Gastroesophageal sphincter (tissue), 4 donors: ENCODE results near the gene MRPL12. TPM values are rescaled to one million over a fixed set of nuclear protein-coding genes. Genes with fewer than 3 reads are reported as not detected.

Experiments used
- ATAC-seq: fragments of 150-250 bp; one replicate; pipeline ENCODE4 v1.9.1; 2016; ENCODE audit warnings: mild to moderate bottlenecking, moderate library complexity
- H3K27ac ChIP-seq, 4 donors: fragments of 200-600 bp; sonication (generic) in 3 of 4; 1 replicate in 3 of 4; 2 replicates in 1 of 4; pipeline ENCODE4 v1.5.1; 2016 to 2019
- H3K27me3 ChIP-seq: fragments of 200-600 bp; sonication (generic); one replicate; pipeline ENCODE4 v1.5.1; 2019
- H3K36me3 ChIP-seq, 2 donors: fragments of 200-600 bp; sonication (generic); one replicate each; pipeline ENCODE4 v1.5.1; 2019; ENCODE audit warnings: control low read depth in 1 of 2
- H3K4me1 ChIP-seq, 3 donors: fragments of 200-600 bp; sonication (generic); 1 replicate in 2 of 3; 2 replicates in 1 of 3; pipeline ENCODE4 v1.5.1; 2016 to 2019; ENCODE audit warnings: control low read depth in 2 of 3
- H3K4me3 ChIP-seq, 2 donors: fragments of 200-600 bp; sonication (generic); one replicate each; pipeline ENCODE4 v1.5.1; 2019; ENCODE audit warnings: mild to moderate bottlenecking in 1 of 2, moderate library complexity in 1 of 2
- H3K9me3 ChIP-seq, 3 donors: fragments of 200-600 bp; sonication (generic); one replicate each; pipeline ENCODE4 v1.5.1; 2017 to 2019; ENCODE audit warnings: control low read depth in 2 of 3
- CTCF ChIP-seq, 4 experiments: fragments of 200-600 bp in 2 of 4; fragments of 450-650 bp in 2 of 4; sonication (generic) in 1 of 4; IDR thresholded peaks; one replicate each; pipeline ENCODE4 v1.5.1; 2017 to 2019; ENCODE audit warnings: antibody characterized with exemption in 4 of 4, mild to moderate bottlenecking in 2 of 4, moderate library complexity in 2 of 4
- EP300 ChIP-seq: sonication (generic); formaldehyde crosslinking; IDR thresholded peaks from one replicate; pipeline ENCODE4 v1.6.1; 2017; ENCODE audit warnings: antibody characterized with exemption, mild to moderate bottlenecking
- POLR2A ChIP-seq, 2 donors: fragments of 450-650 bp; IDR thresholded peaks; one replicate each; pipeline ENCODE4 v1.6.1; 2017; ENCODE audit warnings: antibody characterized with exemption in 2 of 2, mild to moderate bottlenecking in 2 of 2, moderate library complexity in 1 of 2
- POLR2AphosphoS5 ChIP-seq: sonication (generic); formaldehyde crosslinking; IDR thresholded peaks from one replicate; pipeline ENCODE4 v1.6.1; 2017; ENCODE audit warnings: antibody characterized with exemption
- WGBS, 2 donors: methylation state at CpG; one replicate each; pipeline ENCODE4 v1.1.5; 2018; ENCODE audit warnings: low coverage in 1 of 2; 5-methylcytosine and 5-hydroxymethylcytosine counted together
- total RNA-seq, 4 donors: library from RNA; depleted of rRNA; stranded (reverse); fragments of >200 nt; gene quantifications; one replicate each; pipeline ENCODE4 v1.1.0, GENCODE V29; 2016

The MRPL12 gene
- total RNA-seq, 4 donors from 2014 or later: 27.5 to 42.9 (median 29.3) TPM

GRCh38 chr17:81681672-81682071 lies 21.5 kb upstream of the MRPL12 start:
- TF ChIP-seq EP300 (no peak), CTCF (IDR thresholded peaks at IDR 0.05) (no peak), POLR2A (IDR thresholded peaks at IDR 0.05) (no peak), POLR2AphosphoS5 (no peak)
- WGBS, 2 donors: 78% methylated on average over 8 of the region's 17 CpGs; no CpG with 5 or more reads in 1 of the 2 donors
- no peak for ATAC-seq
- Histone ChIP-seq H3K9me3 (no peaks in the 10 kb centered on the region), H3K36me3 (peaks cover 0 to 40% of the 10 kb centered on the region in 2 donors), H3K4me3 (no peak overlapping the region), H3K27me3 (no peaks in the 10 kb centered on the region), H3K4me1 (peaks cover 0 to 45% (median 24%) of the 10 kb centered on the region in 3 donors), H3K27ac (no peak overlapping the region)

GRCh38 chr17:81682565-81683207 lies 20.5 kb upstream of the MRPL12 start:
- Histone ChIP-seq H3K9me3 (no peaks in the 10 kb centered on the region), H3K27ac (peak overlapping the region in 3 of 4 donors; percentile 87 to 88 (median 88)), H3K36me3 (peaks cover 0 to 50% of the 10 kb centered on the region in 2 donors), H3K4me1 (peaks cover 0 to 52% (median 24%) of the 10 kb centered on the region in 3 donors), H3K27me3 (no peaks in the 10 kb centered on the region), H3K4me3 (peak overlapping the region; percentile 88 to 95)
- WGBS, 2 donors: 0 to 22% methylated on average over 3 to 10 of the region's 19 CpGs
- TF ChIP-seq EP300: no peak
- no peak for TF ChIP-seq POLR2AphosphoS5
- no peak for TF ChIP-seq CTCF (IDR thresholded peaks at IDR 0.05)
- no peak for TF ChIP-seq POLR2A (IDR thresholded peaks at IDR 0.05)
- ATAC-seq: no peak

GRCh38 chr17:81683208-81683583 lies 20.0 kb upstream of the MRPL12 start:
- H3K27ac ChIP-seq: peak overlapping the region; percentile 35 to 88 (median 88)
- H3K4me3 ChIP-seq: peak overlapping the region; percentile 88 to 95
- H3K36me3 ChIP-seq: peaks cover 0 to 55% of the 10 kb centered on the region in 2 donors
- H3K4me1 ChIP-seq: peaks cover 0 to 52% (median 24%) of the 10 kb centered on the region in 3 donors
- TF ChIP-seq POLR2AphosphoS5 (no peak), CTCF (IDR thresholded peaks at IDR 0.05) (no peak), POLR2A (IDR thresholded peaks at IDR 0.05) (no peak), EP300 (no peak)
- peak; percentile 17 for ATAC-seq
- H3K27me3 ChIP-seq: no peaks in the 10 kb centered on the region
- WGBS, 2 donors: no CpG with 5 or more reads among the region's 37 CpGs
- H3K9me3 ChIP-seq: no peaks in the 10 kb centered on the region

- 0% methylated on average over 3 to 4 of the region's 112 CpGs for WGBS, 2 donors
- no peaks in the 10 kb centered on the region for H3K27me3 ChIP-seq
- TF ChIP-seq CTCF (IDR thresholded peaks at IDR 0.05) (peak in 1 of 4 experiments; percentile 3), POLR2AphosphoS5 (peak; percentile 86), EP300 (no peak), POLR2A (IDR thresholded peaks at IDR 0.05) (peak; percentile 70 to 75)
- no peaks in the 10 kb centered on the region for H3K9me3 ChIP-seq
- H3K4me3 ChIP-seq: peak within 1 kb of the TSS; percentile 88 to 95
- H3K27ac ChIP-seq: peak within 1 kb of the TSS; percentile 60 to 88 (median 88)
- peaks cover 0 to 61% of the 10 kb centered on the region in 2 donors for H3K36me3 ChIP-seq
- peaks cover 0 to 52% (median 24%) of the 10 kb centered on the region in 3 donors for H3K4me1 ChIP-seq
- ATAC-seq: peak; percentile 99
Measured at GRCh38 chr17:81683584-81684441, 19.4 kb upstream of the MRPL12 start, which contains the start of the genes ARL16 and HGS. TSS of gene ARL16 (minus strand) at chr17:81683797. CDS start at chr17:81683753, 44 bp downstream. TSS of gene HGS (plus strand) at chr17:81684011. CDS start at chr17:81684067, 56 bp downstream.
